Colonic mucosa (tissue), 4 donors: Measurements from ENCODE around the gene PRR5L. TPM values are rescaled to one million over a fixed set of nuclear protein-coding genes. Genes with fewer than 3 reads are reported as not detected.
"Not testable (repeated sequence)": the region's sequence is repeated elsewhere in the genome, so short reads cannot be mapped to it uniquely, and the experiment has no call there.

ENCODE experiments used
- DNase-seq: peaks from one replicate; pipeline ENCODE4 v3.0.0-alpha.2; 2020
- H3K27ac ChIP-seq: fragments of 200-600 bp; one replicate; pipeline ENCODE4 v1.8.0; 2021
- H3K27me3 ChIP-seq: fragments of 200-600 bp; one replicate; pipeline ENCODE4 v1.8.0; 2021
- H3K36me3 ChIP-seq: fragments of 200-600 bp; one replicate; pipeline ENCODE4 v1.8.0; 2021
- H3K4me1 ChIP-seq: fragments of 200-600 bp; one replicate; pipeline ENCODE4 v1.8.0; 2021; ENCODE audit warnings: mild to moderate bottlenecking
- H3K4me3 ChIP-seq: fragments of 200-600 bp; one replicate; pipeline ENCODE4 v1.8.0; 2021
- H3K9ac ChIP-seq, 2 donors: one replicate each; pipeline ENCODE4 v1.7.0; 2013; ENCODE audit warnings: control low read depth in 2 of 2, low read depth in 2 of 2, low read length in 2 of 2
- H3K9me3 ChIP-seq: fragments of 200-600 bp; one replicate; pipeline ENCODE4 v1.8.0; 2021
- CTCF ChIP-seq: fragments of 200-600 bp; IDR thresholded peaks from one replicate; pipeline ENCODE4 v1.8.0; 2022; ENCODE audit warnings: antibody characterized with exemption, mild to moderate bottlenecking
- intact Hi-C: fragments of 100-400 bp; cut with DNase I; formaldehyde crosslinking; loops from one replicate; pipeline ENCODE4 v1.14.1; 2022
- total RNA-seq, 2 donors: library from RNA; stranded (reverse); fragmentation: NEBNext Ultra II Directional in 1 of 2; extraction: Animal tissue kit (Norgen Biotek cat#: 25700) in 1 of 2; gene quantifications; one replicate each; pipeline ENCODE4 v1.2.1, GENCODE V29; 2021
- donor health status: healthy.
- donor health status: DM: no; HTN: no; CAD: no.
- donor health status: DM: no; HTN: no; CAD: no.

The PRR5L gene
- total RNA-seq, 2 donors from 2014 or later: 80.9 to 169 TPM

DNA sequence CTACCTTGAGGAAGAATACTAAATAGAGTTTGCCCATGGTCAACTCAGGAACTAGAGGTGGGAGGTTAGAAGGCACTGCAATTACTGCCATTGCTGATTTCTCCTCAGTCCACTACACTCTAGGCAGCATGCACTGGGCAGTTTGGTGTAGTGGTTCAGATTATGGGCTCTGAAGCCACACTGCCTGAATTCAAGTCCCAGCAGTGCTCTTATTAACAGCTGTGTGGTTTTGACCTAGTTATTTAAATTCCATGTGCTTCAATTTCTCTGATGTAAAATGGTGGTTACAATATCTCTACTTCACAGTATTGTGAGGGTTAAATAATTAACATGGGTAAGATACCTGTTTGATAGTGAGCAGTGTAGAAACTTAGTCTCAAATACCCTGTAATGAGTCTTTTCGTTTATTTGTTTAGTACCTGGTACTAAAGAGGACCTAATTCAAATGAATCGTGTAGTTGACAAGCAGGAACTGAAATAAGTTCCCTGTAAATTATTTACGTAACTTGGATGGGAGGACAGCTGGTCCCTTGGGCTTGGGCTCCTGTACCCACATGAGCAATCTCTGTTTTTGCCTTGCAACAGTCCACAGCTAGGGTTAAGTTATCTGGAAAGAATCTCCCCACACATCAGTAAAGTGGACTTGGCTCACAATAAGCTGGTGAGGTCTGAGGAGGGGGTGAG lies 17.8 kb downstream of the PRR5L start:
- H3K4me3 ChIP-seq: no peak overlapping the region
- H3K27me3 ChIP-seq: no peaks in the 10 kb centered on the region
- H3K36me3 ChIP-seq: no peaks in the 10 kb centered on the region
- intact Hi-C loops: no loop called here
- no peak for TF ChIP-seq CTCF
- no peaks in the 10 kb centered on the region for H3K4me1 ChIP-seq
- H3K9ac ChIP-seq: no peak overlapping the region
- no peak for DNase-seq
- H3K9me3 ChIP-seq: no peaks in the 10 kb centered on the region
- H3K27ac ChIP-seq: no peak overlapping the region

GRCh38 chr11:36314434-36314767 lies 18.3 kb downstream of the PRR5L start:
- intact Hi-C loops: no loop called here
- DNase-seq: no peak
- no peak overlapping the region for H3K9ac ChIP-seq
- H3K4me3 ChIP-seq: no peak overlapping the region
- H3K27ac ChIP-seq: no peak overlapping the region
- H3K9me3 ChIP-seq: no peaks in the 10 kb centered on the region
- no peaks in the 10 kb centered on the region for H3K36me3 ChIP-seq
- no peak for TF ChIP-seq CTCF
- H3K27me3 ChIP-seq: no peaks in the 10 kb centered on the region
- H3K4me1 ChIP-seq: no peaks in the 10 kb centered on the region

DNA sequence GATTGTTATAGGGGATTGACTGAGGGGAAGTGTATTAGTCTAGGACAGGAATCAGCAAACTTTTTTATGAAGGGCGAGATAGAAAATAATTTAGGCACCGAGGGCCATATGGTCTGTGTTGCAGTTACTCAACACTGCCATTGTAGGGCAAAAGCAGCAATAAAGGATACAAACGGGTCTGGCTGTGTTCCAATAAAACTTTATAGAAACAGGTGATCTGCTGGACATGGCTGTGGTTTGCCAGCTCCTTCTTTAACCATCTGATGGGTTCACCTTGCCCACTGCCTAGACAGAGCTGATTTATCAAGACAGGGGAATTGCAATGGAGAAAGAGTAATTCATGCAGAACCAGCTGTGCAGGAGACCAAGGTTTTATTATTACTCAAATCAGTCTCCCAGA lies 20.0 kb downstream of the PRR5L start:
- no peak for TF ChIP-seq CTCF
- no peak overlapping the region for H3K4me3 ChIP-seq
- H3K27ac ChIP-seq: no peak overlapping the region
- H3K27me3 ChIP-seq: no peaks in the 10 kb centered on the region
- no peaks in the 10 kb centered on the region for H3K36me3 ChIP-seq
- peak; percentile 59 for DNase-seq
- H3K9ac ChIP-seq: no peak overlapping the region
- H3K9me3 ChIP-seq: no peaks in the 10 kb centered on the region
- H3K4me1 ChIP-seq: no peaks in the 10 kb centered on the region
- intact Hi-C loops: no loop called here

DNA sequence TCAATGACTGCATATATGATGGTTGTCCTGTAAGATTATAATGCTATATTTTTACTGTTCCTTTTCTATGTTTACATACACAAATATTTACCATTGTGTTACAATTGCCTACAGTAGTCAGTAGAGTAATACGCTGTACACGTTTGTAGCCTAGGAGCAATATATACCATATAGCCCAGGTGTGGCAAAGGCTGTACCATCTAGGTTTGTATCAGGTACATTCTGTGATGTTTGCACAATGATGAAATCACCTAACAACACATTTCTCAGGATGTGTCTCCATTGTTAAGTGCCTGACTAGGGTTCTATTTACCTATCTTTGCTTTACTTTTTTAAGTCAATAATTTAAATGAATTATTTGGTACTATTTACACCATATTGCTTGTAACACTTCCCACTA lies 21.9 kb downstream of the PRR5L start:
- TF ChIP-seq CTCF: no peak
- no peaks in the 10 kb centered on the region for H3K9me3 ChIP-seq
- intact Hi-C loops: no loop called here
- H3K4me1 ChIP-seq: no peaks in the 10 kb centered on the region
- peak overlapping the region; percentile 26 for H3K27ac ChIP-seq
- H3K36me3 ChIP-seq: no peaks in the 10 kb centered on the region
- no peaks in the 10 kb centered on the region for H3K27me3 ChIP-seq
- DNase-seq: peak; percentile 50
- H3K9ac ChIP-seq: no peak overlapping the region
- no peak overlapping the region for H3K4me3 ChIP-seq

- H3K27ac ChIP-seq, H3K9me3 ChIP-seq, H3K9ac ChIP-seq, H3K4me1 ChIP-seq, H3K36me3 ChIP-seq, H3K27me3 ChIP-seq, intact Hi-C loops, H3K4me3 ChIP-seq: not testable (repeated sequence)
- peak; percentile 14 for DNase-seq
These were observed 28.9 kb downstream of the PRR5L start for GRCh38 chr11:36324956-36325355.

GRCh38 chr11:36325403-36325802 lies 29.3 kb downstream of the PRR5L start:
- H3K36me3 ChIP-seq, H3K9me3 ChIP-seq, H3K4me3 ChIP-seq, DNase-seq, H3K27ac ChIP-seq, H3K9ac ChIP-seq, intact Hi-C loops, H3K4me1 ChIP-seq, H3K27me3 ChIP-seq: not testable (repeated sequence)
